ENCODE measurements around the gene CACNB2.

Gene CACNB2

GRCh38 chr10:18297659-18298058 lies 157.4 kb downstream of the CACNB2 start:
- no peak for DNase-seq

DNA sequence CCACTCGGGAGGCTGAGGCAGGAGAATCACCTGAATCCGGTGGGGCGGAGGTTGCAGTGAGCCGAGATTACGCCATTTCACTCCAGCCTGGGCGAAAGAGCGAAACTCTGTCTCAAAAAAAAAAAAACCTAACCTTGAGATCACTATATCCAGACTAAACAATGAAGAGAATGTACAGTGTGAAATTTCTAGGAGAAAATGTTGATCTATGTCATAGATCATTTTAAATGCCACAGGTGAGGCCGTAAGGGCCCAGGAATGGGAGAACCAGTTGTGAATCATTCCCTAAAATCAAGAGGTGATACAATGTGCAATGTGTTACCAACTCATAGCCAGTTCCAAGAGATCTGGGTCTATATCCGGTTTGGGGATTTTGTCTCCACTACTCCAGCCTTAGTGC lies 158.0 kb downstream of the CACNB2 start:
- no peak for DNase-seq

DNA sequence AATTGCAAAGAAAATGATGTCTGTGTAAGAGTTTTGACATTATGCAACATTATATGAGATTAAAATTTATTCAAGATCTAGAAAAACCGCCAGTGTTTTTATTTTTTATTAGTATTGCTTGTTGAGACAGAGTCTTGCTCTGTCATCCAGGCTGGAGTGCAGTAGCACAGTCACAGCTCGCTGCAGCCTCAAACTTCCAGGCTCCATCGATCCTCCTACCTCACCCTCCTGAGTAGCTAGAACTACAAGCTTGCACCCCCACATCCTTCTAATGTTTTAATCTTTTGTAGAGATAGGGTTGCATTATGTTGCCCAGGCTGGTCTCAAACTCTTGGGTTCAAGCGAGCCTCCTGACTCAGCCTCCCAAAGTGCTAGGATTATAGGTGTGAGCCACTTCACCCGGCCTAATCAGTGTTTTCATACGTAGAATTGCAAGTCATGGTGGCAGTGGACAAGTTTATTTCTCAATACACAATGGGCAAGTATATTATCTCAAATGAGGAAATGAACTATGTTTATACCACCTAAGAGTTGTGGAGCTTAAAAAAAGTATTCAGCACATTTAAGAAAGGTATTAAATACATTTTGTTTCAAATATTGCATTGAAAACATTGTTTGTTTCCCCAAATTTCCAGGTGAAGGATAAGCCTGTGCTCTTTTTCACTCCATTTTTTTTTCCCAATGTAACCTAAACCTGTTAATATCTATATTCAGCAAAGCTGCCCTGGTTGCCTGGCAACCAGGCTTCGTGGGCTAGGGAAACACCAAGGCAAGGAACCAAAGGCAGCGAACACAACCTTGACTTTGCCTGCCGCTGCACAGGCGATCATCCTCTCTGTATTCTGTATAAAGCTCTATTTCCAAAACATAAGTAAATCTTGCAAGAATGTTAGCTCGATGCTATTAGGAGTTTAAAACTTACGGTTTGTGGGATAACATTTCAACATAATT lies 163.9 kb downstream of the CACNB2 start:
- no peak for DNase-seq

- no peak for DNase-seq
Observed at GRCh38 chr10:18306031-18306430, 165.8 kb downstream of the CACNB2 start.

- no peak for DNase-seq
Observed at GRCh38 chr10:18308600-18308999, 168.4 kb downstream of the CACNB2 start.

- DNase-seq: no peak
Observed at GRCh38 chr10:18310761-18311160, 170.5 kb downstream of the CACNB2 start.

DNA sequence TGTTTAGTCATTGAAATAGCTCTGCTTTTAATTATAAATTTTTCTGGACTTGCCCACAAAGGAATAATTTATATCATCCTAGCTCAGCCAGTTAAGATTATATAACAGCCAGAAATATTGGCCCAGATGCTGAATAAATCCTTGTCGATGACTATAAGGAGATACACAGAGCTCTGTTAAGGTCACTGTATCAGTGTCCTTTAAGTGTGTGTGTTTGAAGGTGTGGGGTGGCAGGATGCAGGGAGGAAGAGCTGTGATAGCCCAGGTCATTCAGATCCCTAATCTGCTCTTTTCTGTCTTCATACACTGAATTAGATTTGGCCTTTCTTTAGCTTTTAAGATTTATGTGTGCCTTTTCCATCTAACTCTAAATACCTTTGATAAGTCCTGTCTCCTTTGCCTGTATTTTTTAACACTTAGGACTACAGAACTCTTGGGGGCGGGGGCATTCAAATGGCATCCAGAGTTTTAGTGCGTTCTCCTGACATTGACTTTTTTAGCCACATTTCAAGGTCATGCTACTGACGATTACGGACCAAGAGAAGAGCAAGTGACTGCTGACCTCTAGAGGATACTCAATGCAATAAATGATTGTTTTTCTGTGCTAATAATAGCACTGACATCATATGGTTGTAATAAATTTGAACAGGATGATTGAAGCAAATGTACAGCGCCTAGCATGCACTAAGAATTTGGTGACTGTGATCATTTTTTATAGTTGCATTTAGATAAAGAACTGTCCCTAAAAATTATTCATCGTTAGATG lies 172.3 kb downstream of the CACNB2 start:
- no peak for DNase-seq

GRCh38 chr10:18313140-18313530 lies 172.9 kb downstream of the CACNB2 start:
- no peak for DNase-seq

DNA sequence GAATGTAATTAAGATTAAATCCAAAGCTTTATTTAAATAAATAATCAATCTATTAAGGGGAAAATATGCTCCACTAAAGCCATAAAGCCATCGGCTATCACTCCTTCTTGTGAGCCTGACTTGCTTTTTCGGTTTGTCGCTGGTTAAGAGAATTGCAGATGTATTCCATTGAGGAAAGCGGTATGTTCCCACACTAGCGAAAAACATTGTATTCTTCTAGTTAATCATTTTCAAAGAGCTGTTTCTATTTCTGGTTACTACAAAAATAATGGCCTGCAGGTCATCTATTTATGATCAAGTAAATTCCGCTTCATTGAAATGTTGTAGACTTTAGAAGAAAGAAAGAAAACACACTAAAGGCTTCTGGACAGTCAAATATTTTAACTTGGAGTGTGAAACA lies 173.4 kb downstream of the CACNB2 start:
- DNase-seq: no peak

GRCh38 chr10:18319628-18320027 lies 179.4 kb downstream of the CACNB2 start:
- DNase-seq: no peak

- DNase-seq: no peak
Observed at GRCh38 chr10:18321371-18321770, 181.1 kb downstream of the CACNB2 start.

- no peak for DNase-seq
Observed at GRCh38 chr10:18323916-18324315, 183.7 kb downstream of the CACNB2 start.

DNA sequence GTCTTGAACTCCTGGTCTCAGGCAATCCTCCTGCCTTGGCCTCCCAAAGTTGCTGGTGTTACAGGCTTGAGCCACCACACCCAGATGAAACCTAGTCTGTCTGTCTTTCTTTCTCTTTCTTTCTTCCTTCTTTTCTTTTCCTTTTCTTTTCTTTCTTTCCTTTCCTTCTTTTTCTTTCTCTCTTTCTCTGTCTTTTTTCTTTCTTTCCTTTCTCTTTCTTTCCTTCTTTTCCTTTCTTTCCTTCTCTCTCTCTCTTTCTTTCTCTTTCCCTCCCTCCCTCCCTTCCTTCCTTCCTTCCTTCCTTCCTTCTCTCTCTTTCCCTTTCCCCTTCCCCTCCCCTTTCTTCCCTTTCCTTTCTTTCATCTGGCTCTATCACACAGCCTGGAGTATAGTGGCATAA lies 185.2 kb downstream of the CACNB2 start:
- no peak for DNase-seq

GRCh38 chr10:18325889-18326531 lies 185.8 kb downstream of the CACNB2 start:
- DNase-seq: no peak

- no peak for DNase-seq
Observed at GRCh38 chr10:18328941-18329340, 188.7 kb downstream of the CACNB2 start.

DNA sequence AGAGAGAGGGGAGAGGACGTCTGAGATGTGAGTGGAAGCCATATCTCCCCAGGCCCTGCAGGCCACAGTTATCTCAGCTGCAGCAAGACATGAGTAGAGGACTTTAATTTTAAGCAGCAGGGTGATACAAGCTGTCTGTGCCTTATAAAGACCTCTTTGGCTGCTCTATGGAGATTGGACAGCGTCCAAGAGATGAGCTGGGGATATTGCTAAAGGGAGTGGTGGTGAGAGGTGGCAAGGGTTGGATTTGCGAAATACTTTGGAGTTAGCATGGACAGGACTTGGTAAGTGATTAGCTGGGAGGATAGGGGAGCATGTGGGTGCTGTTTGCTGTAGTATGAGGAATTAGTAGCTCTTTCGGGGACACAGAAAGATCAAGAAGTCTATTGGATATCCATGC lies 191.8 kb downstream of the CACNB2 start:
- no peak for DNase-seq

DNA sequence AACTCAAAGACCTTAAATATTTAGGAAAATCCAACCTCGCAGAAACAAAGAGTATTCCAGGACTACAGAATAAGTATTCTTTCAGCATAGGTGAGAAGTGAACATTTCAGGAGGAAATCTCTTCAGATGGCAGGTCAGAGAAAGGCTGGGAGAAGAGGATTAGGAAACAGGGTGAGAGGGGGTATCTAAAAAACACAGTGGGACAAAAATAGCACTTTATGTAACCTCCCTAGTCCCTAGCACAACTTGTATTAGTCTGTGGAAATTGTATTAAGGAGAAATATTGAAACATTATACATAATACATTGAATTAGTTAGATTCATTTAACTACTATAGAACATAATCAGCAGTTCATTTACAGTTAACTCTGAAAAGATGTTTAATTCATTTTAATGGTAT lies 192.3 kb downstream of the CACNB2 start:
- DNase-seq: no peak

DNA sequence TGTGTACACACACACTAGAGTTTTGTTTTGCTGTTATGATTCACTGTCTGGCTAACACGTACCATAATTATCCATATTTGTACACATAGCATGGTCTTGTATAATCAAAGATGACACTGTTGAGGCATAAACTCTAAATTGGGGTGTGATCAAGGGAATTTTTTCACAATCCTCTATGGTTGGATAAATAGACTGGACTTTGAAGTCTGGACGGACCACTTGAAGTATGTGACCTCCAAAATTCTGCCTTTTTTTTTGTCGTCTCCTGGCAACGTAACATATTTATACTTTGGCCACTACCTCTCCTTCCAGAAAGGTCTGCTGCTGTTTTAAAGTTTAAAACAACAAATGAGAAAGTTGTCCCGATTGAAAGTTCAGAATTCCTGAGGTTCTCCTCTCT lies 193.4 kb downstream of the CACNB2 start:
- DNase-seq: no peak

DNA sequence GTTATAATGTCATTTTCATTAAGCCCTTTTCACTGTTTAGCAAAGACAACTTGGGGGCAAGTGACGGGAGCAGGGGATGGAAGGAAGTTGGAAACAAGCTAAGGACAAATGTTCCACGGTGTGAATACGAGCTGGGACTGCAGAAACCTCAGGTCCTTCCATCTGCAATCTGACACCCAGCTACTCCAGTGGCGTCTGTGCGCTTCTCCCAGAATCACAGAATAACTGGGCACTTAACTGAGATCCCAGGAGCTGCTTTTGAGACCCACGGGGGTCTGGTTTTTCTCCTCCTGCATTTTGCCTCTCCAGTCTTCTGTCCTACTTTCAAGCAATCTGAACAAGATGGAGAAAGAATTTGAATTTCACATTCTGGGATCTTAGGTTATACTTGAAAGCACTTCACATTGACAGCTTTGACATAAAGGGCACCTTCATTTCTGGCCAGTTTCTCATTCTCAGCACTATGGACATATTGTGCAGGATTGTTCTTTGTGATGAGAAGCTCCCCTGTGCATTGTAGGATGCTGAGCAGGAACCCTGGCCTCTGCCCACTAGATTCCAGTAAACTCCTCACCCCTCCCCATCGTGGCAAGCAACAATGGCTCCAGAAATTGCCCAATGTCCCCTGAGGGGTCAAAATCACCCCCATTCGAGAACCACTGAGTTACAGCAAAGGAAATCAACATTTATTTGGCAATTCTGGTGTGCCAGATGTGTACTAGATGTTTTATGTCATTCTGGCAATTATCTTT lies 194.1 kb downstream of the CACNB2 start:
- DNase-seq: no peak

- no peak for DNase-seq
Observed at GRCh38 chr10:18340496-18341051, 200.3 kb downstream of the CACNB2 start.

- no peak for DNase-seq
Observed at GRCh38 chr10:18341055-18341454, 200.8 kb downstream of the CACNB2 start.

DNA sequence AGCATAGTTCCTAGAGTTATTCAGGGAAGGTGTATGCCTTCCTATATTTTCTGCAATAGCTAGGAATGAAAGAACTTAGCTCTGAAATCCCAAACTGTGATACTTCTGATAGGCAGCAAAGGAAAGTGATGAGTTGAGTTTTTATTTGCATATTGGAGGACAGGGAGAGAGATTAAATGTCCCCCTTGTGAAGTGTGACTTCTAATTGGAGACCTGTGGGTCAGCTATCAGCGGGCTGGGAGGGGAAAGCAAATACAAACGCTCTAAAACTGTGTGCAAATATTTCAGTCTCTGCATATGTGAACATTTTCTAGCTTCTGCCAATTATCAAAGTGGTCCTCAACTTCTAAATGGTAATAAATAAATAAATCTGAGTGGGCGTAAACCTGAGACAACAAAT lies 203.3 kb downstream of the CACNB2 start:
- no peak for DNase-seq

Data from T-helper 9 cell (primary cell).